ENCODE results near the gene KLK1.

DNA sequence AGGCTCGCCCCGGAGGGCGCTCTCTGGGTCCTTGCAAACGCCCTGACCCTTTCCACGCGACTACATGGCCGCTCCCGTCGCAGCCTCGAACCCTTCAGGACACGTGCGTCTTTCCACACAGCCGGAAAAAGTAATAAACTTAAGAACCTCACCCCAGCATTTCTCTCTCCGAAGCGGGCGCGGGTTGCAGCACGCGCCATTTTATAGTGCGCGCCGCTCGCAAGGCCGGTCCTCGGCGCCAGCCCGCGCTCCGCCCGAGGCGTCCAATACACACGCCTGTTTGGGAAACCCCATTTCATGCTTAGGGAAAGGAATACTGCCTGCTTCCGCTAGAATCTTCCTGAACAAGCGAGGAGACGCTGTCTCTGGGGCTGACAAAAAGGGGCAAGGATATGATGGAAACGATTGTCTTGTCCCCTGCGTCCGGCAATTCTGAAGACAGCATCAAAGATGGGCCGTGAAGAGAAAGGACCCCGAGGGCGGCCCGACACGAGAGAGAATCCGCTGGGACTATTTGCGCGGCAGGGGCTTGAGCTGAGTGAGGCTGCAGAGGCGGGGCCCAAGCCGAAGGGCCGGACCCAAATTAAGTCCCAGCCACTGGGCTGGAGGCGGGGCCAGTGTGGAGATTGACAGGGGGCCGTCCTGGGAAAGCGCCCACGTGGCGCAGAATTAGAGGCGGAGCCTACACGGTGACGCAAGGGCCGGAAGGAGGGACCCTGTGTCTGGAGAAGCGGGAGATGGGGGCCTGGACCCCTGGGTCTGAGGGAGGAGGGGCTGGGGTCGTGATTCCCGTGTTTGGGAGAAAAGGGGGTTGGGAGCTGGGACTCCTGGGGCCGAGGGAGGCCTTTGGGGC lies 18.9 kb downstream of the KLK1 start:
- TF ChIP-seq, protein P1, sequence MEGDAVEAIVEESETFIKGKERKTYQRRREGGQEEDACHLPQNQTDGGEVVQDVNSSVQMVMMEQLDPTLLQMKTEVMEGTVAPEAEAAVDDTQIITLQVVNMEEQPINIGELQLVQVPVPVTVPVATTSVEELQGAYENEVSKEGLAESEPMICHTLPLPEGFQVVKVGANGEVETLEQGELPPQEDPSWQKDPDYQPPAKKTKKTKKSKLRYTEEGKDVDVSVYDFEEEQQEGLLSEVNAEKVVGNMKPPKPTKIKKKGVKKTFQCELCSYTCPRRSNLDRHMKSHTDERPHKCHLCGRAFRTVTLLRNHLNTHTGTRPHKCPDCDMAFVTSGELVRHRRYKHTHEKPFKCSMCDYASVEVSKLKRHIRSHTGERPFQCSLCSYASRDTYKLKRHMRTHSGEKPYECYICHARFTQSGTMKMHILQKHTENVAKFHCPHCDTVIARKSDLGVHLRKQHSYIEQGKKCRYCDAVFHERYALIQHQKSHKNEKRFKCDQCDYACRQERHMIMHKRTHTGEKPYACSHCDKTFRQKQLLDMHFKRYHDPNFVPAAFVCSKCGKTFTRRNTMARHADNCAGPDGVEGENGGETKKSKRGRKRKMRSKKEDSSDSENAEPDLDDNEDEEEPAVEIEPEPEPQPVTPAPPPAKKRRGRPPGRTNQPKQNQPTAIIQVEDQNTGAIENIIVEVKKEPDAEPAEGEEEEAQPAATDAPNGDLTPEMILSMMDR (IDR thresholded peaks at IDR 0.05), result no peak
- no peak for TF ChIP-seq POLR2A (IDR thresholded peaks at IDR 0.05)
